Muscle of back (tissue), 13 donors: Measurements from ENCODE around the gene SPHK2. TPM values are rescaled to one million over a fixed set of nuclear protein-coding genes. Genes with fewer than 3 reads are reported as not detected.
"Not testable (repeated sequence)": the region's sequence is repeated elsewhere in the genome, so short reads cannot be mapped to it uniquely, and the experiment has no call there.

Source experiments
- DNase-seq, 3 donors: peaks; one replicate each; pipeline versions ENCODE4 v3.0.0 to v3.0.0-alpha.2; 2013
- long read RNA-seq, 9 donors: transcript quantifications; one replicate each; lab custom pipeline, GENCODE V29; 2026
- polyA plus RNA-seq, 10 donors: library from polyadenylated mRNA; unstranded; fragments of 120-200 nt; gene quantifications; one replicate each; pipeline ENCODE4 v1.2.1, GENCODE V29; 2013; ENCODE audit not compliant: insufficient read length in 10 of 10

SPHK2 gene
- polyA plus RNA-seq = 1 to 10 TPM; 5.3 to 8.5 (median 7.4) TPM
- long read RNA-seq, donor 1, partial matches to known transcripts = 0 of 4 reads
- long read RNA-seq, donor 1, other reads (novel, unspliced or antisense) = 0 of 4 reads
- long read RNA-seq, donor 2 = 0 reads
- long read RNA-seq, donor 3 = 0 reads
- long read RNA-seq, donor 4 = 0 reads
- long read RNA-seq, donor 5 = 0 reads
- long read RNA-seq, donor 6, partial matches to known transcripts = 0 of 5 reads
- long read RNA-seq, donor 6, other reads (novel, unspliced or antisense) = 0 of 5 reads
- long read RNA-seq, donor 7, partial matches to known transcripts = 0 of 2 reads
- long read RNA-seq, donor 7, other reads (novel, unspliced or antisense) = 0 of 2 reads
- long read RNA-seq, donor 8, partial matches to known transcripts = 0 of 1 reads
- long read RNA-seq, donor 8, other reads (novel, unspliced or antisense) = 0 of 1 reads
- long read RNA-seq, donor 9 = 0 reads

- peak; percentile 99 to 100 (median 100) for DNase-seq
Measured at GRCh38 chr19:48618916-48619691, at the start of gene SPHK2, which contains the start of gene RPL18. Gene SPHK2 (plus strand): TSS chr19:48619506. CDS start chr19:48620515, 1,009 bp downstream. Gene RPL18 (minus strand): TSS chr19:48619178. CDS start chr19:48619143, 35 bp downstream.

- DNase-seq = peak in 2 of 3 donors; percentile 48 to 63
Measured at GRCh38 chr19:48569814-48570213, 49.5 kb upstream of the SPHK2 start.

GRCh38 chr19:48571378-48572162, 47.7 kb upstream of the SPHK2 start:
- no peak for DNase-seq

GRCh38 chr19:48573163-48573505, 46.2 kb upstream of the SPHK2 start:
- DNase-seq = no peak

GRCh38 chr19:48575931-48576622, 43.2 kb upstream of the SPHK2 start:
- DNase-seq = no peak

GRCh38 chr19:48577908-48578307, 41.4 kb upstream of the SPHK2 start:
- DNase-seq = not testable (repeated sequence)

- DNase-seq = no peak
Measured at GRCh38 chr19:48578891-48579290, 40.4 kb upstream of the SPHK2 start.

- DNase-seq = no peak
Measured at GRCh38 chr19:48582168-48582567, 37.1 kb upstream of the SPHK2 start.

- no peak for DNase-seq
Measured at GRCh38 chr19:48587387-48587786, 31.9 kb upstream of the SPHK2 start.

- DNase-seq = peak; percentile 73 to 94 (median 89)
Measured at GRCh38 chr19:48588670-48589401, 30.5 kb upstream of the SPHK2 start.

GRCh38 chr19:48591021-48591420, 28.3 kb upstream of the SPHK2 start:
- no peak for DNase-seq

- no peak for DNase-seq
Measured at GRCh38 chr19:48595171-48595570, 24.1 kb upstream of the SPHK2 start.

- DNase-seq = no peak
Measured at GRCh38 chr19:48595833-48596232, 23.5 kb upstream of the SPHK2 start.

- DNase-seq = no peak
Measured at GRCh38 chr19:48596237-48596636, 23.1 kb upstream of the SPHK2 start.

GRCh38 chr19:48596679-48597465, 22.4 kb upstream of the SPHK2 start:
- no peak for DNase-seq

GRCh38 chr19:48598996-48599700, 20.2 kb upstream of the SPHK2 start:
- no peak for DNase-seq

GRCh38 chr19:48600679-48601417, 18.5 kb upstream of the SPHK2 start:
- no peak for DNase-seq

- no peak for DNase-seq
Measured at GRCh38 chr19:48603001-48603400, 16.3 kb upstream of the SPHK2 start.
